WTC11 (cell line): ENCODE results near the gene TMEM140.

Experiments
- AFF4 ChIP-seq: sonication (generic); formaldehyde crosslinking; IDR thresholded peaks from 2 replicates; pipeline ENCODE4 v1.8.1; 2023; ENCODE audit warnings: mild to moderate bottlenecking, missing genetic modification reagents, borderline replicate concordance
- CTCF ChIP-seq: fragments of 200-600 bp; IDR thresholded peaks from 2 replicates; pipeline ENCODE4 v1.8.0; 2022; ENCODE audit warnings: antibody characterized with exemption
- ELF4 ChIP-seq: sonication (generic); formaldehyde crosslinking; IDR thresholded peaks from 2 replicates; pipeline ENCODE4 v1.8.1; 2022; ENCODE audit warnings: low read depth, mild to moderate bottlenecking, moderate library complexity, missing genetic modification reagents
- EMX1 ChIP-seq: fragments of 250-450 bp; sonication (Bioruptor Pico); IDR thresholded peaks from 2 replicates; pipeline ENCODE4 v1.8.0; 2021; ENCODE audit warnings: mild to moderate bottlenecking
- GTF2I ChIP-seq: fragments of 250-450 bp; sonication (Bioruptor Pico); conservative IDR thresholded peaks from 2 replicates; pipeline ENCODE4 v1.4.0; 2021; ENCODE audit warnings: mild to moderate bottlenecking
- MAX ChIP-seq: sonication (generic); formaldehyde crosslinking; IDR thresholded peaks from 2 replicates; pipeline ENCODE4 v1.8.0; 2022; ENCODE audit warnings: mild to moderate bottlenecking, missing genetic modification reagents
- NR1H2 ChIP-seq: sonication (generic); formaldehyde crosslinking; IDR thresholded peaks from 2 replicates; pipeline ENCODE4 v1.9.0; 2021; ENCODE audit warnings: mild to moderate bottlenecking, moderate library complexity, missing genetic modification reagents
- NR3C1 ChIP-seq: sonication (generic); formaldehyde crosslinking; conservative IDR thresholded peaks from 2 replicates; pipeline ENCODE4 v1.8.1; 2023; ENCODE audit warnings: low read depth, mild to moderate bottlenecking, missing genetic modification reagents
- SOX15 ChIP-seq: fragments of 250-450 bp; sonication (Bioruptor Pico); IDR thresholded peaks from 2 replicates; pipeline ENCODE4 v1.9.0; 2021; ENCODE audit warnings: mild to moderate bottlenecking
- STAT6 ChIP-seq: sonication (generic); formaldehyde crosslinking; conservative IDR thresholded peaks from 2 replicates; pipeline ENCODE4 v1.8.1; 2023; ENCODE audit warnings: mild to moderate bottlenecking, low read depth, missing genetic modification reagents, moderate library complexity
- ZBTB21 ChIP-seq: sonication (generic); formaldehyde crosslinking; IDR thresholded peaks from 2 replicates; pipeline ENCODE4 v1.8.1; 2023; ENCODE audit warnings: mild to moderate bottlenecking, missing genetic modification reagents, borderline replicate concordance
- ZNF121 ChIP-seq: sonication (generic); formaldehyde crosslinking; IDR thresholded peaks from 2 replicates; pipeline ENCODE4 v1.8.0; 2023; ENCODE audit warnings: missing genetic modification reagents
- ZNF219 ChIP-seq: sonication (generic); formaldehyde crosslinking; IDR thresholded peaks from 2 replicates; pipeline ENCODE4 v1.8.0; 2023; ENCODE audit warnings: missing genetic modification reagents, mild to moderate bottlenecking, borderline replicate concordance

- TF ChIP-seq CTCF (no peak), ZNF121 (no peak), GTF2I (no peak), EMX1 (no peak), NR1H2 (no peak), STAT6 (no peak), ZBTB21 (no peak), ELF4 (CRISPR knock-in tag) (no peak), SOX15 (no peak), AFF4 (CRISPR knock-in tag) (no peak), MAX (CRISPR knock-in tag) (no peak), NR3C1 (CRISPR knock-in tag) (no peak), ZNF219 (CRISPR knock-in tag) (no peak)
These were observed 36.5 kb downstream of the TMEM140 start for GRCh38 chr7:135184254-135184841.
